Suprapubic skin (tissue), 3 donors: ENCODE data around the gene SWT1.

Experiments
- CTCF ChIP-seq, 2 donors: fragments of 200-600 bp in 1 of 2; fragments of 450-650 bp in 1 of 2; sonication (generic) in 1 of 2; IDR thresholded peaks; one replicate each; pipeline ENCODE4 v1.5.1; 2016 to 2019; ENCODE audit warnings: antibody characterized with exemption in 2 of 2, mild to moderate bottlenecking in 1 of 2, moderate library complexity in 1 of 2
- POLR2A ChIP-seq, 2 donors: fragments of 450-650 bp; IDR thresholded peaks; one replicate each; pipeline ENCODE4 v1.6.1; 2017; ENCODE audit warnings: antibody characterized with exemption in 2 of 2, mild to moderate bottlenecking in 2 of 2, moderate library complexity in 2 of 2

- TF ChIP-seq POLR2A (IDR thresholded peaks at IDR 0.05) (no peak), CTCF (IDR thresholded peaks at IDR 0.05) (no peak)
Observed at GRCh38 chr1:185260611-185261010, 103.6 kb downstream of the SWT1 start.
